H9 (cell line): ENCODE data around the gene TRMT44. TPM values are rescaled to one million over a fixed set of nuclear protein-coding genes. Genes with fewer than 3 reads are reported as not detected.

Experiments used
- DNase-seq: peaks from one replicate; pipeline ENCODE4 v3.0.0-alpha.2; 2017
- H2AFZ ChIP-seq: one replicate; pipeline ENCODE4 v1.6.1; 2013; ENCODE audit warnings: mild to moderate bottlenecking, low read length, control low read depth, moderate library complexity
- H2AK5ac ChIP-seq: 2 replicates; pipeline ENCODE4 v1.6.1; 2013; ENCODE audit warnings: low read length, control low read depth, mixed read lengths; ENCODE audit not compliant: insufficient read length
- H2BK120ac ChIP-seq: one replicate; pipeline ENCODE4 v1.6.1; 2013; ENCODE audit warnings: low read depth, mild to moderate bottlenecking, low read length, control low read depth, inconsistent platforms; ENCODE audit not compliant: poor library complexity, severe bottlenecking
- H2BK12ac ChIP-seq: 2 replicates; pipeline ENCODE4 v1.6.1; 2013; ENCODE audit warnings: low read length, control low read depth, mixed read lengths, low read depth; ENCODE audit not compliant: insufficient read length
- H2BK15ac ChIP-seq: 2 replicates; pipeline ENCODE4 v1.6.1; 2013; ENCODE audit warnings: low read depth, low read length, control low read depth
- H2BK20ac ChIP-seq: one replicate; pipeline ENCODE4 v1.6.1; 2013; ENCODE audit warnings: low read depth, mild to moderate bottlenecking, low read length, control low read depth, inconsistent platforms; ENCODE audit not compliant: poor library complexity, severe bottlenecking
- H2BK5ac ChIP-seq: 2 replicates; pipeline ENCODE4 v1.6.1; 2013; ENCODE audit warnings: low read length, control low read depth, mixed read lengths; ENCODE audit not compliant: insufficient read length
- H3K14ac ChIP-seq: 2 replicates; pipeline ENCODE4 v1.6.1; 2013; ENCODE audit warnings: low read length, control low read depth; ENCODE audit not compliant: insufficient read depth
- H3K18ac ChIP-seq: 2 replicates; pipeline ENCODE4 v1.6.1; 2013; ENCODE audit warnings: low read depth, mild to moderate bottlenecking, mixed read lengths, low read length, control low read depth; ENCODE audit not compliant: insufficient read length
- H3K23ac ChIP-seq: 2 replicates; pipeline ENCODE4 v1.6.1; 2013; ENCODE audit warnings: low read length, control low read depth, mixed read lengths, low read depth; ENCODE audit not compliant: insufficient read length
- H3K23me2 ChIP-seq: 2 replicates; pipeline ENCODE4 v1.6.1; 2013; ENCODE audit warnings: low read depth, mild to moderate bottlenecking, mixed read lengths, low read length, control low read depth; ENCODE audit not compliant: insufficient read length, poor library complexity, severe bottlenecking
- H3K27ac ChIP-seq: 2 replicates; pipeline ENCODE4 v1.5.1; 2013; ENCODE audit warnings: low read length, control low read depth, mixed read lengths, low read depth; ENCODE audit not compliant: insufficient read length
- H3K27me3 ChIP-seq: 2 replicates; pipeline ENCODE4 v1.6.1; 2013; ENCODE audit warnings: low read length, control low read depth, inconsistent platforms; ENCODE audit not compliant: insufficient read depth
- H3K4ac ChIP-seq: 2 replicates; pipeline ENCODE4 v1.6.1; 2013; ENCODE audit warnings: low read depth, mild to moderate bottlenecking, control low read depth, inconsistent platforms, low read length, moderate library complexity
- H3K4me1 ChIP-seq: 2 replicates; pipeline ENCODE4 v1.6.1; 2013; ENCODE audit warnings: low read length, control low read depth, inconsistent platforms; ENCODE audit not compliant: insufficient read depth
- H3K4me2 ChIP-seq: 2 replicates; pipeline ENCODE4 v1.6.1; 2013; ENCODE audit warnings: low read length, control low read depth, mixed read lengths; ENCODE audit not compliant: insufficient read length, insufficient read depth
- H3K56ac ChIP-seq: 2 replicates; pipeline ENCODE4 v1.6.1; 2013; ENCODE audit warnings: low read depth, mild to moderate bottlenecking, mixed read lengths, low read length, control low read depth; ENCODE audit not compliant: insufficient read length
- H3K79me1 ChIP-seq: 2 replicates; pipeline ENCODE4 v1.6.1; 2013; ENCODE audit warnings: low read depth, mild to moderate bottlenecking, moderate library complexity, low read length, control low read depth, inconsistent platforms; ENCODE audit not compliant: insufficient read depth, poor library complexity, severe bottlenecking
- H3K79me2 ChIP-seq: 2 replicates; pipeline ENCODE4 v1.6.1; 2013; ENCODE audit warnings: low read length, control low read depth, inconsistent platforms; ENCODE audit not compliant: insufficient read depth
- H3K9ac ChIP-seq: 2 replicates; pipeline ENCODE4 v1.6.1; 2013; ENCODE audit warnings: low read length, control low read depth, mixed read lengths; ENCODE audit not compliant: insufficient read length; ENCODE audit errors: extremely low read depth
- H3K9me3 ChIP-seq: one replicate; pipeline ENCODE4 v1.6.1; 2013; ENCODE audit warnings: low read depth, low read length, inconsistent platforms; ENCODE audit not compliant: control insufficient read depth
- H3T11ph ChIP-seq: one replicate; pipeline ENCODE4 v1.6.1; 2013; ENCODE audit warnings: mild to moderate bottlenecking, low read length, control low read depth, inconsistent platforms
- H4K20me1 ChIP-seq: one replicate; pipeline ENCODE4 v1.6.1; 2013; ENCODE audit not compliant: control insufficient read depth, insufficient read length, insufficient read depth
- H4K5ac ChIP-seq: 2 replicates; pipeline ENCODE4 v1.6.1; 2013; ENCODE audit warnings: low read depth, mild to moderate bottlenecking, mixed read lengths, low read length, control low read depth; ENCODE audit not compliant: insufficient read length
- H4K8ac ChIP-seq: replicated peaks from 2 replicates; pipeline ENCODE4 v1.6.1; 2013; ENCODE audit warnings: low read length, control low read depth, mixed read lengths, low read depth; ENCODE audit not compliant: insufficient read length
- H4K91ac ChIP-seq: 2 replicates; pipeline ENCODE4 v1.6.1; 2013; ENCODE audit warnings: low read depth, mild to moderate bottlenecking, moderate library complexity, mixed read lengths, low read length, control low read depth; ENCODE audit not compliant: insufficient read length
- H3K27ac Mint-ChIP-seq, 3 experiments: 2 replicates in 2 of 3; 3 replicates in 1 of 3; pipeline ENCODE4 v1.8.0; 2020 to 2021; ENCODE audit warnings: mixed read lengths in 3 of 3, mild to moderate bottlenecking in 1 of 3, moderate library complexity in 1 of 3
- H3K27me3 Mint-ChIP-seq: 2 replicates; pipeline ENCODE4 v1.8.0; 2021; ENCODE audit warnings: low read depth, mild to moderate bottlenecking, moderate library complexity, mixed read lengths
- H3K36me3 Mint-ChIP-seq, 3 experiments: 2 replicates in 2 of 3; 3 replicates in 1 of 3; pipeline ENCODE4 v1.8.0; 2020 to 2021; ENCODE audit warnings: low read depth in 3 of 3, mixed read lengths in 3 of 3; ENCODE audit not compliant: insufficient read depth in 1 of 3
- H3K4me1 Mint-ChIP-seq, 2 experiments: 2 replicates each; pipeline ENCODE4 v1.8.0; 2020; ENCODE audit warnings: mixed read lengths in 2 of 2
- H3K4me3 Mint-ChIP-seq, 2 experiments: 2 replicates in 1 of 2; 3 replicates in 1 of 2; pipeline ENCODE4 v1.8.0; 2020 to 2021; ENCODE audit warnings: mild to moderate bottlenecking in 2 of 2, mixed read lengths in 2 of 2, moderate library complexity in 1 of 2
- H3K9me3 Mint-ChIP-seq, 2 experiments: 2 replicates in 1 of 2; 3 replicates in 1 of 2; pipeline ENCODE4 v1.8.0; 2020; ENCODE audit warnings: mild to moderate bottlenecking in 2 of 2, mixed read lengths in 2 of 2, moderate library complexity in 1 of 2
- WGBS: extraction: QIAGEN DNeasy Blood & Tissue Kit; methylation state at CpG from one replicate; pipeline ENCODE4 v1.1.7; 2013; ENCODE audit warnings: missing lambda C conversion rate, low lambda C conversion rate, mixed read lengths; ENCODE audit not compliant: insufficient read length; ENCODE audit errors: extremely low coverage; 5-methylcytosine and 5-hydroxymethylcytosine counted together
- total RNA-seq: library from RNA; stranded (reverse); gene quantifications from 2 replicates; pipeline ENCODE4 v1.2.1, GENCODE V29; 2021
- TF ChIP-seq, protein P1 (sequence below): fragments of 200-600 bp; sonication (generic); conservative IDR thresholded peaks from 3 replicates; pipeline ENCODE4 v1.8.0; 2021; ENCODE audit warnings: antibody characterized with exemption, mild to moderate bottlenecking

The TRMT44 gene
- total RNA-seq, 1 experiment from 2014 or later: 22.8 TPM

DNA sequence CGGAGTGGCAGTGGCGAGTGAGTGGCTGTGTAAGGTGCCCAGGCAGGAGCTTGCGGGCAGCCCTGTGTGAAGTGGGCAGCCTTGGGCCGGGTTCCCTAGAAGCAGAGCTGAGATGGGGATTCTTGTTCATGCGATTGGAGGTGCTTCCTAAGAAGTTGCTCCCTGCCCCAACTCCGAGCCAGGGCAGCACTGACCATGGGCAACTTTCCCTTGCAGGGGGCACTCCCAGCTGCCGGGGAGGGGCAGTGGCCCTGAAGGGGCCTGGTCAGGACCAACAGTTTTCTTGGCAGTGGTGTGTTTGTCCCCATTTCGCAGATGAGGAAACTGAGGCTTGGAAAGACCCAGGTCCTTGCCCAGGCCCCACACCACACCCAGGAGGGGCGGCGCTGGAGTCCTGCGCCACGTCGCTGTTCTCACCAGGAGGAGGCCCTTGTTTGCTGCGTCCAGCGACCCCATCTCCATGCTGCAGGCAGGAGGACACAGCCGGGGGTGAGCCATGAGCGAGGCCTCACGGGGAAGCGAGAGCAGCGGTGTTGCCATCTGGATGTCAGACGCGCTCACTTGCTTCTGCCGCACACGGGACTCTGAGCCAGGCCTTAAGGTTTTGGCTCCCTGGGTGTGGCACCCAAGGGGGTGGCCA is 68.9 kb downstream of the TRMT44 start:
- Histone ChIP-seq H3K18ac (no peak overlapping the region), H4K8ac (no peak overlapping the region), H3K9me3 (no peaks in the 10 kb centered on the region), H4K20me1 (no peaks in the 10 kb centered on the region), H3K23me2 (no peaks in the 10 kb centered on the region), H2BK5ac (no peak overlapping the region), H2BK15ac (no peak overlapping the region), H3K4me1 (no peaks in the 10 kb centered on the region; the same call in 1 of the 2 replicates), H3K4ac (no peak overlapping the region), H3K79me2 (no peaks in the 10 kb centered on the region), H3K14ac (peak overlapping the region; percentile 21; the same call in 1 of the 2 replicates), H3K9ac (no peak overlapping the region), H2AFZ (no peak overlapping the region), H2BK120ac (no peak overlapping the region), H3K27me3 (no peaks in the 10 kb centered on the region), H2AK5ac (no peak overlapping the region), H3K79me1 (no peaks in the 10 kb centered on the region), H4K5ac (no peak overlapping the region), H3K4me2 (no peak overlapping the region), H3K27ac (no peak overlapping the region), H2BK20ac (no peak overlapping the region), H2BK12ac (no peak overlapping the region), H3T11ph (no peak overlapping the region), H3K23ac (no peak overlapping the region), H3K56ac (no peak overlapping the region), H4K91ac (no peak overlapping the region)
- DNase-seq: no peak
- Mint-ChIP-seq H3K4me3 (no peak overlapping the region), H3K36me3 (peaks cover 11 to 19% (median 14%) of the 10 kb centered on the region in 3 experiments; a peak in 6 of 7 replicates), H3K4me1 (peaks cover 31 to 34% of the 10 kb centered on the region in 2 experiments), H3K27ac (peak overlapping the region in 1 of 3 experiments; percentile 55; a peak in 1 of 7 replicates), H3K9me3 (peaks cover 15 to 19% of the 10 kb centered on the region in 2 experiments), H3K27me3 (peaks cover 2% of the 10 kb centered on the region; the same call in 1 of the 2 replicates)
- WGBS: no CpG with 5 or more reads among the region's 24 CpGs
- TF ChIP-seq, protein P1, sequence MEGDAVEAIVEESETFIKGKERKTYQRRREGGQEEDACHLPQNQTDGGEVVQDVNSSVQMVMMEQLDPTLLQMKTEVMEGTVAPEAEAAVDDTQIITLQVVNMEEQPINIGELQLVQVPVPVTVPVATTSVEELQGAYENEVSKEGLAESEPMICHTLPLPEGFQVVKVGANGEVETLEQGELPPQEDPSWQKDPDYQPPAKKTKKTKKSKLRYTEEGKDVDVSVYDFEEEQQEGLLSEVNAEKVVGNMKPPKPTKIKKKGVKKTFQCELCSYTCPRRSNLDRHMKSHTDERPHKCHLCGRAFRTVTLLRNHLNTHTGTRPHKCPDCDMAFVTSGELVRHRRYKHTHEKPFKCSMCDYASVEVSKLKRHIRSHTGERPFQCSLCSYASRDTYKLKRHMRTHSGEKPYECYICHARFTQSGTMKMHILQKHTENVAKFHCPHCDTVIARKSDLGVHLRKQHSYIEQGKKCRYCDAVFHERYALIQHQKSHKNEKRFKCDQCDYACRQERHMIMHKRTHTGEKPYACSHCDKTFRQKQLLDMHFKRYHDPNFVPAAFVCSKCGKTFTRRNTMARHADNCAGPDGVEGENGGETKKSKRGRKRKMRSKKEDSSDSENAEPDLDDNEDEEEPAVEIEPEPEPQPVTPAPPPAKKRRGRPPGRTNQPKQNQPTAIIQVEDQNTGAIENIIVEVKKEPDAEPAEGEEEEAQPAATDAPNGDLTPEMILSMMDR: no peak
